Mesendoderm (in vitro differentiated cells): Measurements from ENCODE around the gene ZSCAN23.

Experiments used
- DNase-seq: peaks from one replicate; pipeline ENCODE4 v3.0.0; 2013
- H2AK5ac ChIP-seq: 2 replicates; pipeline ENCODE4 v1.6.1; 2013; ENCODE audit warnings: low read length, inconsistent platforms
- H2BK120ac ChIP-seq: 2 replicates; pipeline ENCODE4 v1.6.1; 2013; ENCODE audit warnings: low read depth, mild to moderate bottlenecking, low read length, moderate library complexity, mixed read lengths
- H2BK15ac ChIP-seq: replicated peaks from 2 replicates; pipeline ENCODE4 v1.6.1; 2013; ENCODE audit warnings: low read depth, mild to moderate bottlenecking, moderate library complexity
- H2BK5ac ChIP-seq: 2 replicates; pipeline ENCODE4 v1.6.1; 2013; ENCODE audit warnings: low read length, inconsistent platforms
- H3K18ac ChIP-seq: 2 replicates; pipeline ENCODE4 v1.6.1; 2013; ENCODE audit warnings: mild to moderate bottlenecking, low read length, mixed read lengths
- H3K23ac ChIP-seq: one replicate; pipeline ENCODE4 v1.6.1; 2013; ENCODE audit warnings: low read length
- H3K27ac ChIP-seq: 2 replicates; pipeline ENCODE4 v1.5.1; 2013; ENCODE audit warnings: low read depth, mild to moderate bottlenecking, inconsistent platforms, low read length, moderate library complexity
- H3K27me3 ChIP-seq: 2 replicates; pipeline ENCODE4 v1.6.1; 2013; ENCODE audit warnings: low read length, control low read depth, mild to moderate bottlenecking, inconsistent platforms; ENCODE audit not compliant: insufficient read depth, poor library complexity
- H3K36me3 ChIP-seq: 2 replicates; pipeline ENCODE4 v1.6.1; 2013; ENCODE audit warnings: low read length, inconsistent platforms; ENCODE audit not compliant: control insufficient read depth, insufficient read depth
- H3K4ac ChIP-seq: one replicate; pipeline ENCODE4 v1.6.1; 2013; ENCODE audit warnings: low read depth, mild to moderate bottlenecking, low read length, moderate library complexity
- H3K4me1 ChIP-seq: 2 replicates; pipeline ENCODE4 v1.6.1; 2013; ENCODE audit warnings: low read depth, low read length, inconsistent platforms; ENCODE audit not compliant: control insufficient read depth
- H3K4me2 ChIP-seq: 2 replicates; pipeline ENCODE4 v1.6.1; 2013; ENCODE audit warnings: low read length
- H3K4me3 ChIP-seq: 2 replicates; pipeline ENCODE4 v1.5.1; 2013; ENCODE audit warnings: mild to moderate bottlenecking, low read length
- H3K56ac ChIP-seq: one replicate; pipeline ENCODE4 v1.6.1; 2013; ENCODE audit warnings: low read length
- H3K79me1 ChIP-seq: 2 replicates; pipeline ENCODE4 v1.6.1; 2013; ENCODE audit warnings: low read length, inconsistent platforms
- H3K79me2 ChIP-seq: 2 replicates; pipeline ENCODE4 v1.6.1; 2013; ENCODE audit warnings: mild to moderate bottlenecking, low read length; ENCODE audit not compliant: control insufficient read depth, insufficient read depth
- H3K9ac ChIP-seq: 2 replicates; pipeline ENCODE4 v1.6.1; 2013; ENCODE audit warnings: low read length, inconsistent platforms
- H4K5ac ChIP-seq: one replicate; pipeline ENCODE4 v1.6.1; 2013; ENCODE audit warnings: low read length
- H4K8ac ChIP-seq: one replicate; pipeline ENCODE4 v1.6.1; 2013; ENCODE audit warnings: low read depth, mild to moderate bottlenecking, control low read depth, low read length, moderate library complexity
- WGBS: extraction: QIAGEN DNeasy Blood & Tissue Kit; methylation state at CpG from one replicate; pipeline ENCODE4 v1.1.7; 2013; ENCODE audit warnings: low lambda C conversion rate, missing lambda C conversion rate; ENCODE audit not compliant: insufficient coverage; ENCODE audit errors: extremely low coverage; 5-methylcytosine and 5-hydroxymethylcytosine counted together

The ZSCAN23 gene

DNA sequence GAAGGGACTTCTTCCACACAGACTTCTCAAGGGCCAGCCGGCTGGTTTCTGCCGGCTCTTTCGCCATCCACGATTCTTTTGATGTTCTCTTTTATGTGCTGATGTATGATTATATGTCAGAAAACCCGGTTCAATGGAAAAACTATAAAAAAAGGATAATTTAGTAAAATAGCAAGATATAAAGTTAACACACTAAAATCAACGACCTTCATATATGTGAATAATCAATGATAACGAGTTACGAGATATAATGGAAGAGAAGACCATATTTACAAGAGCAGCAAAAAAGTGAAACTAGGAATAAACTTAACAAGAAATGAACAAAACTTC is 43.2 kb downstream of the ZSCAN23 start:
- Histone ChIP-seq H3K9ac (peak overlapping the region; percentile 57), H3K4me3 (peak overlapping the region; percentile 16), H3K18ac (peak overlapping the region; percentile 91), H4K8ac (peak overlapping the region; percentile 100), H3K4ac (no peak overlapping the region), H3K4me1 (peaks cover 5% of the 10 kb centered on the region), H3K56ac (peak overlapping the region; percentile 81), H2AK5ac (no peak overlapping the region), H2BK5ac (no peak overlapping the region), H3K23ac (no peak overlapping the region), H3K27ac (no peak overlapping the region), H3K79me2 (peaks cover 24% of the 10 kb centered on the region), H2BK120ac (no peak overlapping the region), H2BK15ac (no peak overlapping the region), H4K5ac (no peak overlapping the region), H3K36me3 (no peaks in the 10 kb centered on the region), H3K4me2 (peak overlapping the region; percentile 14), H3K79me1 (peaks cover 9% of the 10 kb centered on the region), H3K27me3 (peaks cover 2% of the 10 kb centered on the region)
- DNase-seq: no peak
- no CpG with 5 or more reads among the region's 8 CpGs for WGBS

GRCh38 chr6:28399350-28400121 is 43.8 kb downstream of the ZSCAN23 start, which contains the start of gene ZSCAN12:
ZSCAN12 (minus strand) TSS chr6:28399747; CDS start chr6:28398405, 1,342 bp downstream.
- Histone ChIP-seq H3K36me3 (no peaks in the 10 kb centered on the region), H2AK5ac (no peak within 1 kb of the TSS), H3K4ac (peak within 1 kb of the TSS; percentile 10), H3K27ac (peak within 1 kb of the TSS; percentile 78), H3K79me1 (peaks cover 10% of the 10 kb centered on the region), H2BK120ac (peak within 1 kb of the TSS; percentile 8), H3K27me3 (peaks cover 2% of the 10 kb centered on the region), H3K56ac (peak within 1 kb of the TSS; percentile 97), H2BK5ac (peak within 1 kb of the TSS; percentile 24), H3K79me2 (peaks cover 24% of the 10 kb centered on the region), H3K18ac (peak within 1 kb of the TSS; percentile 98), H3K4me2 (peak within 1 kb of the TSS; percentile 32), H2BK15ac (no peak within 1 kb of the TSS), H4K8ac (peak within 1 kb of the TSS; percentile 100), H3K4me1 (peaks cover 5% of the 10 kb centered on the region), H3K4me3 (peak within 1 kb of the TSS; percentile 80), H3K23ac (peak within 1 kb of the TSS; percentile 70), H4K5ac (no peak within 1 kb of the TSS), H3K9ac (peak within 1 kb of the TSS; percentile 93)
- peak; percentile 94 for DNase-seq
- no CpG with 5 or more reads among the region's 49 CpGs for WGBS

- Histone ChIP-seq H2BK15ac (no peak overlapping the region), H3K27ac (no peak overlapping the region), H3K79me1 (peaks cover 15% of the 10 kb centered on the region), H3K27me3 (no peaks in the 10 kb centered on the region), H3K79me2 (peaks cover 26% of the 10 kb centered on the region), H4K8ac (no peak overlapping the region), H3K4me3 (no peak overlapping the region), H2AK5ac (no peak overlapping the region), H3K23ac (no peak overlapping the region), H2BK5ac (no peak overlapping the region), H3K56ac (no peak overlapping the region), H3K4me2 (no peak overlapping the region), H3K9ac (no peak overlapping the region), H3K18ac (no peak overlapping the region), H4K5ac (no peak overlapping the region), H2BK120ac (no peak overlapping the region), H3K36me3 (peaks cover 6% of the 10 kb centered on the region), H3K4ac (no peak overlapping the region), H3K4me1 (peaks cover 5% of the 10 kb centered on the region)
- DNase-seq: no peak
- WGBS: no CpG with 5 or more reads among the region's 4 CpGs
Measured at GRCh38 chr6:28395918-28396317, 47.4 kb downstream of the ZSCAN23 start.

GRCh38 chr6:28393912-28394662 is 49.2 kb downstream of the ZSCAN23 start:
- DNase-seq: peak; percentile 37
- H3K23ac ChIP-seq: no peak overlapping the region
- no peak overlapping the region for H3K27ac ChIP-seq
- no peak overlapping the region for H2BK120ac ChIP-seq
- no peaks in the 10 kb centered on the region for H3K27me3 ChIP-seq
- no peak overlapping the region for H3K4ac ChIP-seq
- H3K56ac ChIP-seq: no peak overlapping the region
- H3K18ac ChIP-seq: no peak overlapping the region
- no peak overlapping the region for H2AK5ac ChIP-seq
- peaks cover 18% of the 10 kb centered on the region for H3K79me1 ChIP-seq
- H3K4me2 ChIP-seq: no peak overlapping the region
- H4K8ac ChIP-seq: no peak overlapping the region
- H3K79me2 ChIP-seq: peaks cover 28% of the 10 kb centered on the region
- no peak overlapping the region for H3K9ac ChIP-seq
- no peak overlapping the region for H2BK15ac ChIP-seq
- no peak overlapping the region for H2BK5ac ChIP-seq
- peaks cover 5% of the 10 kb centered on the region for H3K4me1 ChIP-seq
- peaks cover 12% of the 10 kb centered on the region for H3K36me3 ChIP-seq
- H3K4me3 ChIP-seq: no peak overlapping the region
- WGBS: 100% methylated on average over 1 of the region's 5 CpGs
- no peak overlapping the region for H4K5ac ChIP-seq

- WGBS: no CpG with 5 or more reads among the region's 8 CpGs
- H2BK15ac ChIP-seq: no peak overlapping the region
- H4K8ac ChIP-seq: no peak overlapping the region
- no peak overlapping the region for H3K56ac ChIP-seq
- H2BK5ac ChIP-seq: no peak overlapping the region
- H3K36me3 ChIP-seq: peaks cover 12% of the 10 kb centered on the region
- H2AK5ac ChIP-seq: no peak overlapping the region
- no peak for DNase-seq
- no peak overlapping the region for H2BK120ac ChIP-seq
- peaks cover 11% of the 10 kb centered on the region for H3K79me1 ChIP-seq
- no peak overlapping the region for H3K18ac ChIP-seq
- H3K27me3 ChIP-seq: no peaks in the 10 kb centered on the region
- H4K5ac ChIP-seq: no peak overlapping the region
- H3K9ac ChIP-seq: no peak overlapping the region
- no peak overlapping the region for H3K4me2 ChIP-seq
- no peak overlapping the region for H3K23ac ChIP-seq
- no peak overlapping the region for H3K4me3 ChIP-seq
- H3K4ac ChIP-seq: no peak overlapping the region
- H3K4me1 ChIP-seq: no peaks in the 10 kb centered on the region
- H3K27ac ChIP-seq: no peak overlapping the region
- peaks cover 5% of the 10 kb centered on the region for H3K79me2 ChIP-seq
Measured at GRCh38 chr6:28390688-28391087, 52.6 kb downstream of the ZSCAN23 start.
